Measurements from ENCODE around the gene HGS.

HGS gene

DNA sequence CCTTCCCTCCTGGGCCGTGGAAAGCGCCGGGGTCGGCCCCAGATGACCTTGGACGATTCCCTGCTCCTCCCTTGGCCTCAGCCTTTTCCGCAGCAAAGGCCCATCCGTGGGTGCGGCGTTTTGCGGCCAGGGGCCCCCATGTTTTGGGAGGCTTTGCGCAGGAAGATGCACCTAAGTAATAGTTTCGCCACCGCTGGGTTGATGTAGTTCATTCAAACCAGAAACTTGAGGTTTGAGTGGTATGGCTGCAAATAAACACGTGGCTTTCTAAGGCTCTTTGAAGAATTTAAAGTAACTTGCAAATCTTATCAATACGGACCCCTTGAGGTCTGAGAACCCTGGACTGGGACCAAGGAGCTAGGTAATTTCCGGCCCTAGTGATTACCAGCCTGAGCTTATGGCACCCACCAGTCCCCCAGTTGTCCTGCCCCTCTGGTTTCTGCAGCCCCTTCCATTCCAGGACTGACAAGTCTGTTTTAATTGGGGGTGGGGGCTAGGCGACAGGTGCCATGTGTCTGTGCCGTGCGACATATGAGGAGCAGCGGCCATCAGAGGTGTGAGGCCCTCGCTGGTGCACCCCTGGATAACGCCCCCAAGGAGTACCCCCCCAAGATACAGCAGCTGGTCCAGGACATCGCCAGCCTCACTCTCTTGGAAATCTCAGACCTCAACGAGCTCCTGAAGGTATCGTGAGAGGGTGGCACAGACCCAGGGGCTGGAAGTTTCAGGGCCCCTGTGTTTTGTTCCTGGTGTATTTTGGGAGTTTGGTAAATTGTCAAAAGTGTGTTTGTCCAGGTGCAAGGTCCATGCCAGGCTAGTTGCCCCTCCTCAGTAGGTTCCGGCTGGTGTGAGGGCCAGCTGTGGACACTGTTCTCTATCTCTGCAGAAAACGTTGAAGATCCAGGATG, 20.2 kb downstream of the HGS start:
- TF ChIP-seq, protein P1, sequence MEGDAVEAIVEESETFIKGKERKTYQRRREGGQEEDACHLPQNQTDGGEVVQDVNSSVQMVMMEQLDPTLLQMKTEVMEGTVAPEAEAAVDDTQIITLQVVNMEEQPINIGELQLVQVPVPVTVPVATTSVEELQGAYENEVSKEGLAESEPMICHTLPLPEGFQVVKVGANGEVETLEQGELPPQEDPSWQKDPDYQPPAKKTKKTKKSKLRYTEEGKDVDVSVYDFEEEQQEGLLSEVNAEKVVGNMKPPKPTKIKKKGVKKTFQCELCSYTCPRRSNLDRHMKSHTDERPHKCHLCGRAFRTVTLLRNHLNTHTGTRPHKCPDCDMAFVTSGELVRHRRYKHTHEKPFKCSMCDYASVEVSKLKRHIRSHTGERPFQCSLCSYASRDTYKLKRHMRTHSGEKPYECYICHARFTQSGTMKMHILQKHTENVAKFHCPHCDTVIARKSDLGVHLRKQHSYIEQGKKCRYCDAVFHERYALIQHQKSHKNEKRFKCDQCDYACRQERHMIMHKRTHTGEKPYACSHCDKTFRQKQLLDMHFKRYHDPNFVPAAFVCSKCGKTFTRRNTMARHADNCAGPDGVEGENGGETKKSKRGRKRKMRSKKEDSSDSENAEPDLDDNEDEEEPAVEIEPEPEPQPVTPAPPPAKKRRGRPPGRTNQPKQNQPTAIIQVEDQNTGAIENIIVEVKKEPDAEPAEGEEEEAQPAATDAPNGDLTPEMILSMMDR (conservative IDR thresholded peaks at IDR 0.05; ENCODE audit: low read depth, low read length), result no peak
- no peak for DNase-seq (ENCODE audit: low read depth)
- peak overlapping the region; percentile 91 for H3K4me3 ChIP-seq (ENCODE audit: low read length)

DNA sequence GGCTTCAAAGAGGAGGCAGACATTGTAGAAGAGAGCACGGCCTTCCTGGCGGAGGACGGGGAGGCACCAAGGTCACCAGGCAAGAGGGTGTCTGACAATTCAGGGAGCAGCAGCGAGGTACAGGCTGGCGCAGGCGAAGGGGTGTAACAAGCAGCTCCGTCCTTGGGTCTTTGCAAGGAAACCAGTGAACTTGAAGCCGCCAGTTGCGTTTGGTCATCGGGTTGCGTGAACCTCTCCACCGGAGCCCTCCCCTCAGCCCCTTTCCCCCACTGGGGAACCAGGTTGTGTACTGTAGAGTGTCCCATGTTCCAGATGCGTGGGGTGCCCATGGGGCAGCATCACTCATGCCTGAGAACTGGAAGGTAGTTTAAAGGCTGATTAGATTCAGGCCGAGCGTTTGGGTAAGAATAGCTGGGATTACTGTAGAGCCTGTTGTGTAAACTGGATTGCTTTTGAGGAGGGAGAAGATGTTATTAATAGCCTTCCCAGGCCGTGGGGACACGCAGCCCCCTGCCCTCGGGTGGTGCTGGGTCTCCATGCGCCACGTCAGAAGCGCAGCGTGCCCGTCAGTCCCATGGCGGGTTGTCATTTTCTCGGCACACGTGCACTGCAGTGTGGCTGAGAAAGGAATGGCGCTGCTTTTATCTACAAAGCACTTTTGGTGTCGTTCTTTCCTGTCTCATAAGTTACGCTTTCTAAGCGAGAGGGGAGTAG, 21.9 kb downstream of the HGS start:
- H3K4me3 ChIP-seq (ENCODE audit: low read length), result no peak overlapping the region
- DNase-seq (ENCODE audit: low read depth), result no peak
- TF ChIP-seq, protein P1 (conservative IDR thresholded peaks at IDR 0.05; ENCODE audit: low read depth, low read length), result no peak

DNA sequence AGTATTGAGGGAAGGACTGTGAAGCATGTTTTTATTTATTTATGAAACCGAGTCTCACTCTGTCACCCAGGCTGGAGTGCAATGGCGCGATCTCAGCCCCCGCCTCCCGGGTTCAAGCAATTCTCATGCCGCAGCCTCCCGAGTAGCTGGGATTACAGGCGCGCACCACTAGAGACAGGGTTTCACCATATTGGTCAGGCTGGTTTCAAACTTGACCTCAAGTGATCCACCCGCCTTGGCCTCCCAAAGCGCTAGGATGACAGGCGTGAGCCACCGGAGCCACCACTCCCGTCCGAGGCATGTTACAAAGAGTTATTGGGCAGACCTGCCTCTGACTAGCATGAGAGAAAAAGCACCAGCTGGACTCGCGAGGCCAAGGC, 22.4 kb downstream of the HGS start:
- H3K4me3 ChIP-seq (ENCODE audit: low read length), result no peak overlapping the region
- TF ChIP-seq, protein P1 (conservative IDR thresholded peaks at IDR 0.05; ENCODE audit: low read depth, low read length), result no peak
- DNase-seq (ENCODE audit: low read depth), result no peak

DNA sequence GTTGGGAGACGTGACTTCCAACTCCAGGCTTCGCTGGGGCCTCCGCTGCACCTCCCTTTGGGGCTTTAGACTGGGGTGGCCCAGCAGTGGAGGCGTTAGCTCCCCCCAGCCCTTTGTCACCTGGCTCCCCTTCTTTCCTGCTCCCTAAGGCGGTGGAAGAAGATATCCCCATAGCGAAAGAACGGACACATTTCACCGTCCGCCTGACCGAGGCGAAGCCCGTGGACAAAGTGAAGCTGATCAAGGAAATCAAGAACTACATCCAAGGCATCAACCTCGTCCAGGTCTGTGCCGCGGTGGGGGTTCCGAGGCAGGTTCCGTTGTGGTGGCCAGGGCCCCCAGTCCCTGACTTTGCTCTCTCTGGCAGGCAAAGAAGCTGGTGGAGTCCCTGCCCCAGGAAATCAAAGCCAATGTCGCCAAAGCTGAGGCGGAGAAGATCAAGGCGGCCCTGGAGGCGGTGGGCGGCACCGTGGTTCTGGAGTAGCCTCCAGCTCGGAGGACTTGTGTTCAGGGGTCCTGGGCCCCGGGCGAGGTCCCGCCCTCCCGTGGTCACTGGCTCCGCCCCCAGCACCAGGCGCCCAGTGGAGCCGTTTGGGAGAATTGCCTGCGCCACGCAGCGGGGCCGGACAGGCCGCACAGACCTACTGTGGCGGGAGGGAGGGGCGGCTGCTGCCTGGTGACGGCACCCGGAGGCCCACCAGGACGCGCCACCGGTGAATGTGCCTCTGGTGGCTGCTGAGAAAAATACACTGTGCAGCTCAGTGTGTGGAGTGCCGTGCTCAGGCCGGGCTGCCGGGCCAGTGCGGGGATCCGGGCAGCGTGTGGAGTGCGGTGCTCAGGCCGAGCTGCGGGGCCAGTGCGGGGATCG, 23.2 kb downstream of the HGS start:
- TF ChIP-seq, protein P1 (conservative IDR thresholded peaks at IDR 0.05; ENCODE audit: low read depth, low read length), result no peak
- H3K4me3 ChIP-seq (ENCODE audit: low read length), result no peak overlapping the region
- no peak for DNase-seq (ENCODE audit: low read depth)

DNA sequence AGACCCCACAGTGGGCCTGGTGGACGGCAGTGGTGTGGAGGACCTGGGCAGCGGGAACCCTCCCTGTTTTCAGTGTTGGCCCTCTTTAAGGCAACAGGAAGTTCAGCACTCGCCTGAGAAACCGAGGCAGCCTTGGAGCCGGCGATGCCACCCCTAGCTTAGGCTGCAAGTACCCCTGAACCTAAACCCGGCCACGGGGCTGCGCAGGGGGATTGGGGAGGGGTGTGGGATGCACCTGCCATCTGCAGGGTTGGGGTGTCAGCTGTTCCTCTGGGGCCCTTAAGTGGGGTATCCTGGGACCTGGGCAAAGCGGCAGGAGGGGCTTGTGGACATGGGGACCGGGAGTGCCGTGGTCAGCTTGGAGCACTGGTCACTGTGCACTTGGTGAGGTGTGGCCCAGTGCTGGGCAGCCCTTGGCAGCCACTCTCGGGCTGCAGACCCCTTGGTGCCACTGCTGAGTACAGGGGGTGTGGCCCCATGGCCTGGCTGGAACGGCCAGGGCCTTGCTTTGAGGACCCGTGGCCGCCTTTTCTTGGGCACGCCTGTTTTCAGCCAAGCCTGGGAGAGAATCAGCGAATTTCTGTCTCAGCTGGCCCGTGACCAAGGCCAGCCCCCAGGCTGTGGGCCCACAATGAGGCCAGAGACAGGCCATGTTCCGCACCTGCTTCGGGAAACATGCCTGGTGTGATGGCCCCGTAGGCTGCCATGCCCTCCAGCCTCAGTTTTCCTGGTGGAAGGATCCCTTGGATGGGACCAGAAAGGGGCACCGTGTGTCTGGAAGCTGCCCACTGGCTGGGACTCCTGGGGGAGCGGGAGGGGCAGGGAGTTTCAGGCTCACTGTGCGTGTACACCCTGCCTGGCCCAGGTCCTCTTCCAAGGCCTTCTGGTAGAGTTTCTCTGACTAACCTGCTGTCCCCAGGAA, 24.2 kb downstream of the HGS start:
- H3K4me3 ChIP-seq (ENCODE audit: low read length), result no peak overlapping the region
- DNase-seq (ENCODE audit: low read depth), result no peak
- TF ChIP-seq, protein P1 (conservative IDR thresholded peaks at IDR 0.05; ENCODE audit: low read depth, low read length), result no peak

DNA sequence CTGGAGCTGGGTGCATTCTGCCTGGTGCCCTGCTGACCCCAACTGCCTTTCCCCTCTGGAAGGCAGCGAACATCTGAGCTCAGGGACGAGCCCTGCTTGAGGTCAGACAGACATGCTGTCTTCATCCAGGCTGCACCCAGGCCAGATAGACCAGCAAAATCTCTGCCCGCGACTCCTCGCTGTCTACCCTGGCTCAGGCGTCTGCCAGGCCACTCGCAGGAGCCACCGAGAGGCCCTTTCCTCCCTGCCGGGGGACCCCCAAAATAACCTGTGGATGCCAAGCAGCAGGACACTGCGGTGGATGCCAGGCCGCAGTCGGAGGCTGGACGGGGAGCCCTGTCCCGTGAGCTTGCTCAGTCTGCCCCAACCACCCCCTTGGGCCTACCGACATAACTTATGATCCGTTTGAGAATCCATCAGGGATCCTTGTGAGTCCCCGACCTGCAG, 25.0 kb downstream of the HGS start:
- no peak for DNase-seq (ENCODE audit: low read depth)
- TF ChIP-seq, protein P1 (conservative IDR thresholded peaks at IDR 0.05; ENCODE audit: low read depth, low read length), result no peak
- no peak overlapping the region for H3K4me3 ChIP-seq (ENCODE audit: low read length)

Data from retinal pigment epithelial cell (primary cell).